Measurements from ENCODE around the gene GIMAP5.

The GIMAP5 gene

DNA sequence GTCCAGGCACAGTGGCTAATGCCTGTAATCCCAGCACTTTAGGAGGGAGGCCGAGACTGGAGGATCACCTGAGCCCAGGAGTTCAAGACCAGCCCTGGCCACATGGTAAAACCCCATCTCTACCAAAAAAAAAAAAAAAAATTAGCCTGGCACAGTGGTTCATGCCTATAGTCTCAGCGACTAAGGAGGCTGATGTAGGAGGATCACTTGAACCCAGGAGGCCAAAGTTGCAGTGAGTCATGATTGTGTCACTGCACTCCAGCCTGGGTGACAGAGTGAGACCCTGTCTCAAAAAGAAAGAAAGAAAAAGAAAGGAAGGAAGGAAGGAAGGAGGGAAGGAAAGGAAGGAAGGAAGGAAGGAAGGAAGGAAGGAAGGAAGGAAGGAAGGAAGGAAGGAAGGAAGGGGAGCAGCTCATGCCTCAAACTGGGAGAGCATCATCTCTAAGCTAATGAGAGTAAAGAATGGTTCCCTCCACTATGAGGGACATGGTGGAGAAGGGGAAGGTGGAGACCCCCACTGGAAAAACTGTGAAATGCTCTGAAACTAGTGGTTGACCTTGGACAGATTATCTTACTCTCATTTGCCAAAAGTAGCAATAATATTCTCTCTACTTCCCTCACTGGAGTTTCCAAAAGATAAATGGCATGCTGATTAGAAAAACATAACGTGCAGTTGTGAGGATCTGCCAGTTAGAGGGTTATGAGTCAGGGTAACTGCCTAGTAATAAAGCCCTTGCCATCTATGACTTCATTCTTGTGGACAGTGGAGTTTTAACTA is 16.8 kb downstream of the GIMAP5 start:
- no peak overlapping the region for H3K27ac ChIP-seq
- TF ChIP-seq, protein P1, sequence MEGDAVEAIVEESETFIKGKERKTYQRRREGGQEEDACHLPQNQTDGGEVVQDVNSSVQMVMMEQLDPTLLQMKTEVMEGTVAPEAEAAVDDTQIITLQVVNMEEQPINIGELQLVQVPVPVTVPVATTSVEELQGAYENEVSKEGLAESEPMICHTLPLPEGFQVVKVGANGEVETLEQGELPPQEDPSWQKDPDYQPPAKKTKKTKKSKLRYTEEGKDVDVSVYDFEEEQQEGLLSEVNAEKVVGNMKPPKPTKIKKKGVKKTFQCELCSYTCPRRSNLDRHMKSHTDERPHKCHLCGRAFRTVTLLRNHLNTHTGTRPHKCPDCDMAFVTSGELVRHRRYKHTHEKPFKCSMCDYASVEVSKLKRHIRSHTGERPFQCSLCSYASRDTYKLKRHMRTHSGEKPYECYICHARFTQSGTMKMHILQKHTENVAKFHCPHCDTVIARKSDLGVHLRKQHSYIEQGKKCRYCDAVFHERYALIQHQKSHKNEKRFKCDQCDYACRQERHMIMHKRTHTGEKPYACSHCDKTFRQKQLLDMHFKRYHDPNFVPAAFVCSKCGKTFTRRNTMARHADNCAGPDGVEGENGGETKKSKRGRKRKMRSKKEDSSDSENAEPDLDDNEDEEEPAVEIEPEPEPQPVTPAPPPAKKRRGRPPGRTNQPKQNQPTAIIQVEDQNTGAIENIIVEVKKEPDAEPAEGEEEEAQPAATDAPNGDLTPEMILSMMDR (conservative IDR thresholded peaks at IDR 0.05) = peak; percentile 27
- no peak for TF ChIP-seq ZFX (IDR thresholded peaks at IDR 0.05)

DNA sequence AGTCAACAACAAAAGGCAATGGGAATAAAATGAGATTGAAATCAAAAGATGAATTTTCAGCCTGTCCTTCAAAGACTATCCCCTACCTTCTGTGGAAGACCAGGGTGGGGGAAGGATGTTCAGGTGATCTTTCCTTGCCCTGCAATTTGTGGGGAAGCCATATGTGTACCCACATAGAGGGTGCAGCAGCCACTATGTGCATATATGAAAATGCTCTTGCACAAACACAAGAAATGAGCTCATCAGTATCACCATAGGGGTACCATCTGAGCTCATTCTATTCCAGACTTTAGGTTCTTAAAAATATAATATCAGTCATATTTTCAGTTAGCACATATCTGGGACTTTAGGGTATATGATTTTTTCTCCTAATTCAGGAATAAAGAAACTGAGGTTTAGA is 17.7 kb downstream of the GIMAP5 start:
- no peak for TF ChIP-seq ZFX (IDR thresholded peaks at IDR 0.05)
- TF ChIP-seq, protein P1 (conservative IDR thresholded peaks at IDR 0.05) = no peak
- no peak overlapping the region for H3K27ac ChIP-seq

DNA sequence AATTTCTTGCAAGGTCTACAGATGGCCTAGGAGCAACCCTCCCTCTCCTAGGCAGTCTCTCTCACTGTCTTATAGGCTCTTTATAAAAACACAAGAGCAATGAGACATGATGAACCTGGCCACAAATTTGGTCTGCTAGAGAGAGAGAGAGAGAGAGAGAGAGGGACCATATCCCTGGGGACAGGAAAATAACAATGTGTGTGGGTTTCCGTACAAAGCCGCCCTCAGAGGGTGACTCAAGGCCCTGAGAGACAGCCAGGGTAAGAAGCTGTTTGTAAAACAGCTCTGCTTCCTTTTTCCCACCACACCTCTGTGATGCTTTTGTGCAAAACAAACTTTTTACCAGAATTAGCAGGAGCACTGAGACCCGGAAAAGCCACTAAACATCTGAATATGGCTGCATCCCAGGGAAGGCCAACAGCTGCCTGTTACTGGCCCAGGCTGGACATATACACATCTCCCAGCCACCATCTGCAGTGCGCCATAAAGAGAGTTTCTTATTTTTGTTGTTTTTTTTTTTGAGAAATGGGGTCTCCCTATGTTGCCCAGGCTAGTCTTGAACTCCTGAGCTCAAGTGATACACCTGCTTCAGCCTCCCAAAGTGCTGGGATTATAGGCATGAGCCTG is 18.4 kb downstream of the GIMAP5 start:
- no peak for TF ChIP-seq ZFX (IDR thresholded peaks at IDR 0.05)
- TF ChIP-seq, protein P1 (conservative IDR thresholded peaks at IDR 0.05) = no peak
- no peak overlapping the region for H3K27ac ChIP-seq

DNA sequence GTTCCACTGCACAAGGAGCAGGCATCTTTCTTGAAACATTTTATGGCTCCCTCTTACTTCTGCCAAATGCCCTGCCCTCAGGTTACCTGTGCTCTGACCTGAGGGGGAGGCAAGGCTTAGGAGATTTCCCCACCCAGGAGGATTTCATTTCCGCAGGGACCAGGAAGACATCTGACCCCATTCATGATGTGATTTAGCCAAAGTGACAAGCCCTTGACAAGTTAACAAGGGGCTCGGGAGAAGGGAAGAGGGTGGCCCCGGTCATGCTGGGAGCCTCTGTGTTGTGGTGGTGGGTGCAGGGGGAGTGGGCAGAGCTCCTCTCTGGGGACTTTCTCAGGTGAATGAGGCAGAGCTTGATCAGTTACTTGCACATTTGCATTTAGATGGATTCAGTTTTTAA is 18.9 kb downstream of the GIMAP5 start:
- H3K27ac ChIP-seq = no peak overlapping the region
- TF ChIP-seq ZFX (IDR thresholded peaks at IDR 0.05) = no peak
- TF ChIP-seq, protein P1 (conservative IDR thresholded peaks at IDR 0.05) = no peak

DNA sequence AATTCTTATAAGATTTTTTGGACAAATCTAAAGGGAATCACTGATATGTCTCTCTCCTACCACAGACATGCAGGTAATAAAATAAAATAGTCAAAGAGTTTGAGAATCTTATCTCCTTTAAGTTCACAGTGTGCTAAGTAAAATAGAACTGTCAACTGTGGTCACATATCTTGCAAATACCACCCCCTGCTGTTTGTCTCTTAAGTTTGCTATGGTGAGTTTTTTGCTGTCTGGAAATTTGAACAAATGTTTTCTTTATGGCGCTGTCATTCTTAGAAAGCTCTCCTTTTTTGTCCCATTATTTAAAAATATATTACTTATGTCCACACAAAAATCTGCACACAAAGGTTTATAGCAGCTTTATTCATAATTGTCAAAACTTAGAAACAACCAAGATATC is 19.6 kb downstream of the GIMAP5 start:
- no peak overlapping the region for H3K27ac ChIP-seq

GRCh38 chr7:150759479-150759878 is 22.3 kb downstream of the GIMAP5 start:
- no peak overlapping the region for H3K27ac ChIP-seq
- no peak for TF ChIP-seq ZFX (IDR thresholded peaks at IDR 0.05)
- TF ChIP-seq, protein P1 (conservative IDR thresholded peaks at IDR 0.05) = no peak

More for the DNA sequence above, 19.6 kb downstream of the GIMAP5 start:
- no peak for TF ChIP-seq ZFX (IDR thresholded peaks at IDR 0.05)
- TF ChIP-seq, protein P1 (conservative IDR thresholded peaks at IDR 0.05) = peak; percentile 72

DNA sequence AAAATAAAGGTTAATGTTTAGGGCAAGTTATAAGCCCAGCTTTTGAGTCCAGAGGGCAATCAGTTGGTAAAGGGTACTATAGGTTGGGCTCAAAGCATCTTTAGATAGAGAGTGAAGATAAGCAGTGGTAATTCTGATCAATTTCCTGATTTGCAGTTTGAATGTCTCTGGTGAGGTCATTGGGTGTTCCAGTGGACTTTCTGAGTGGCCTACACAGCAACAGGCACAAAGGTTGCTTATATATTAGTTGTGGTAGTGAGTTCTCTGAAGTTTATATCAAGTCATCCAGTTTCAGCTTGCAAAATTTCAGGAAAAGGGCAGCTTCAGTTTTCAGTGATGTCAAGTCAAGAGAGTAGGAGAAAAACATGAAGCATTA is 29.1 kb downstream of the GIMAP5 start:
- H3K27ac ChIP-seq = peak overlapping the region; percentile 48
- TF ChIP-seq, protein P1 (conservative IDR thresholded peaks at IDR 0.05) = no peak
- TF ChIP-seq ZFX (IDR thresholded peaks at IDR 0.05) = no peak
